ENCODE data around the gene ZFX.

- TF ChIP-seq CTCF (IDR thresholded peaks at IDR 0.05), result no peak
- TF ChIP-seq POLR2A (IDR thresholded peaks at IDR 0.05), result no peak
These were observed 85.7 kb downstream of the ZFX start for GRCh38 chrX:24235084-24235710.

Measured in thyroid gland (tissue), 4 donors.